ENCODE data around the gene PCDHB14.
"Not testable (repeated sequence)": the region's sequence is repeated elsewhere in the genome, so short reads cannot be mapped to it uniquely, and the experiment has no call there.

The PCDHB14 gene

DNA sequence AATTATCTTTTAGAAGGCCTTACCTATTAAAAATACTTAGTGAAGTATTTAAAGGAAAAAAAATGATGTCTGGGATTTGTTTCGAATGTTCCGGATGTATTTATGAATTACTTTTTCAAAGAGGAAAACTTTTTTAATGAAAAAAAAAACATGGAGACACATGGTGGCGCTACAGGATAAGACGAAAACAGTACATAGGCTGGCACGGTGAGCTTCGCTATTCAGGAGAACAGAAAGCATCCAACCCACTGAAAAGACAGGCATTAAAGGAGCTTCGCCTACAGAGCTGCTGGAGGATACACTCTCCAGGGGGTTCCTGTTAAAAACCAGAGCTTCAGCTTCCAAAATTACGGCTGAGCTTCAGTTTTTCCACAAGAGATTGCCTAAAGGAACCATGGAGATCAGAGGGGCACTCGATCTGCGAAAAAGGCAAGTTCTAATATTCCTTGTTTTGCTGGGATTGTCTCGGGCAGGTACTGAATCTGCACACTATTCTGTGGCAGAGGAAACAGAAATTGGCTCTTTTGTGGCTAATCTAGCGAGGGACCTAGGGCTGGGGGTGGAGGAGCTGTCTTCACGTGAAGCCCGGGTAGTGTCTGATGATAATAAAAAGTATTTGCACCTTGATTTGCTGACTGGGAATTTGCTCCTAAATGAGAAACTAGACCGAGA lies at the start of gene PCDHB14:
PCDHB14 (plus strand) TSS at position 232 of the 672 bp plus-strand sequence; CDS start at position 395, 163 bp downstream.
- peak; percentile 40 for DNase-seq (ENCODE audit: low read depth)

DNA sequence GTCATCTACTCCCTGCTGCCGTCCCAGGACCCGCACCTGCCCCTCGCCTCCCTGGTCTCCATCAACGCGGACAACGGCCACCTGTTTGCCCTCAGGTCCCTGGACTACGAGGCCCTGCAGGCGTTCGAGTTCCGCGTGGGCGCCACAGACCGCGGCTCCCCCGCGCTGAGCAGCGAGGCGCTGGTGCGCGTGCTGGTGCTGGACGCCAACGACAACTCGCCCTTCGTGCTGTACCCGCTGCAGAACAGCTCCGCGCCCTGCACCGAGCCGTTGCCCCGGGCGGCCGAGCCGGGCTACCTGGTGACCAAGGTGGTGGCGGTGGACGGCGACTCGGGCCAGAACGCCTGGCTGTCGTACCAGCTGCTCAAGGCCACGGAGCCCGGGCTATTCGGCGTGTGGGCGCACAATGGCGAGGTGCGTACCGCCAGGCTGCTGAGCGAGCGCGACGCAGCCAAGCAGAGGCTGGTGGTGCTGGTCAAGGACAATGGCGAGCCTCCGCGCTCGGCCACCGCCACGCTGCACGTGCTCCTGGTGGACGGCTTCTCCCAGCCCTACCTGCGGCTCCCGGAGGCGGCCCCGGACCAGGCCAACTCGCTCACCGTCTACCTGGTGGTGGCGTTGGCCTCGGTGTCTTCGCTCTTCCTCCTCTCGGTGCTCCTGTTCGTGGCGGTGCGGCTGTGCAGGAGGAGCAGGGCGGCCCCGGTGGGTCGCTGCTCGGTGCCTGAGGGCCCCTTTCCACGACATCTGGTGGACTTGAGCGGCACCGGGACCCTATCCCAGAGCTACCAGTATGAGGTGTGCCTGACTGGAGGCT lies 48.6 kb upstream of the PCDHB14 start:
- not testable (repeated sequence) for DNase-seq (ENCODE audit: low read depth)

- no peak for DNase-seq (ENCODE audit: low read depth)
These were observed 47.2 kb upstream of the PCDHB14 start for GRCh38 chr5:141175933-141176332.

GRCh38 chr5:141177577-141178191 lies 45.5 kb upstream of the PCDHB14 start, which contains the start of gene PCDHB8:
Gene PCDHB8 (plus strand): TSS chr5:141177790. CDS start chr5:141178035, 245 bp downstream.
- DNase-seq (ENCODE audit: low read depth) = not testable (repeated sequence)

- not testable (repeated sequence) for DNase-seq (ENCODE audit: low read depth)
These were observed 43.8 kb upstream of the PCDHB14 start for GRCh38 chr5:141179371-141179770.

GRCh38 chr5:141179876-141180275 lies 43.3 kb upstream of the PCDHB14 start:
- not testable (repeated sequence) for DNase-seq (ENCODE audit: low read depth)

- no peak for DNase-seq (ENCODE audit: low read depth)
These were observed 42.8 kb upstream of the PCDHB14 start for GRCh38 chr5:141180313-141180712.

- DNase-seq (ENCODE audit: low read depth) = no peak
These were observed 40.9 kb upstream of the PCDHB14 start, which contains the start of gene PCDHB16 for GRCh38 chr5:141182248-141182647. Gene PCDHB16 (plus strand): TSS chr5:141182387. CDS start chr5:141182560, 173 bp downstream.

DNA sequence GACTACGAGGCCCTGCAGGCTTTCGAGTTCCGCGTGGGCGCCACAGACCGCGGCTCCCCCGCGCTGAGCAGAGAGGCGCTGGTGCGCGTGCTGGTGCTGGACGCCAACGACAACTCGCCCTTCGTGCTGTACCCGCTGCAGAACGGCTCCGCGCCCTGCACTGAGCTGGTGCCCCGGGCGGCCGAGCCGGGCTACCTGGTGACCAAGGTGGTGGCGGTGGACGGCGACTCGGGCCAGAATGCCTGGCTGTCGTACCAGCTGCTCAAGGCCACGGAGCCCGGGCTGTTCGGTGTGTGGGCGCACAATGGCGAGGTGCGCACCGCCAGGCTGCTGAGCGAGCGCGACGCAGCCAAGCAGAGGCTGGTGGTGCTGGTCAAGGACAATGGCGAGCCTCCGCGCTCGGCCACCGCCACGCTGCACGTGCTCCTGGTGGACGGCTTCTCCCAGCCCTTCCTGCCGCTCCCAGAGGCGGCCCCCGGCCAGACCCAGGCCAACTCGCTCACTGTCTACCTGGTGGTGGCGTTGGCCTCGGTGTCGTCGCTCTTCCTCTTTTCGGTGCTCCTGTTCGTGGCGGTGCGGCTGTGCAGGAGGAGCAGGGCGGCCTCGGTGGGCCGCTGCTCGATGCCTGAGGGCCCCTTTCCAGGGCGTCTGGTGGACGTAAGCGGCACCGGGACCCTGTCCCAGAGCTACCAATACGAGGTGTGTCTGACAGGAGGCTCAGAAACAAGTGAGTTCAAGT lies 38.9 kb upstream of the PCDHB14 start:
- DNase-seq (ENCODE audit: low read depth) = not testable (repeated sequence)

- no peak for DNase-seq (ENCODE audit: low read depth)
These were observed 36.1 kb upstream of the PCDHB14 start, which contains the start of gene PCDHB9 for GRCh38 chr5:141186897-141187512. Gene PCDHB9 (plus strand): TSS chr5:141187161. CDS start chr5:141187319, 158 bp downstream.

- not testable (repeated sequence) for DNase-seq (ENCODE audit: low read depth)
These were observed 34.5 kb upstream of the PCDHB14 start for GRCh38 chr5:141188682-141189081.

DNA sequence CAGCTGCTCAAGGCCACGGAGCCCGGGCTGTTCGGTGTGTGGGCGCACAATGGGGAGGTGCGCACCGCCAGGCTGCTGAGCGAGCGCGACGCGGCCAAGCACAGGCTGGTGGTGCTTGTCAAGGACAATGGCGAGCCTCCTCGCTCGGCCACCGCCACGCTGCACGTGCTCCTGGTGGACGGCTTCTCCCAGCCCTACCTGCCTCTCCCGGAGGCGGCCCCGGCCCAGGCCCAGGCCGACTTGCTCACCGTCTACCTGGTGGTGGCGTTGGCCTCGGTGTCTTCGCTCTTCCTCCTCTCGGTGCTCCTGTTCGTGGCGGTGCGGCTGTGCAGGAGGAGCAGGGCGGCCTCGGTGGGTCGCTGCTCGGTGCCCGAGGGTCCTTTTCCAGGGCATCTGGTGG lies 34.0 kb upstream of the PCDHB14 start:
- not testable (repeated sequence) for DNase-seq (ENCODE audit: low read depth)

- no peak for DNase-seq (ENCODE audit: low read depth)
These were observed 30.9 kb upstream of the PCDHB14 start, which contains the start of gene PCDHB10 for GRCh38 chr5:141192110-141192725. Gene PCDHB10 (plus strand): TSS chr5:141192353. CDS start chr5:141192553, 200 bp downstream.

GRCh38 chr5:141194332-141194731 lies 28.8 kb upstream of the PCDHB14 start:
- DNase-seq (ENCODE audit: low read depth) = not testable (repeated sequence)

DNA sequence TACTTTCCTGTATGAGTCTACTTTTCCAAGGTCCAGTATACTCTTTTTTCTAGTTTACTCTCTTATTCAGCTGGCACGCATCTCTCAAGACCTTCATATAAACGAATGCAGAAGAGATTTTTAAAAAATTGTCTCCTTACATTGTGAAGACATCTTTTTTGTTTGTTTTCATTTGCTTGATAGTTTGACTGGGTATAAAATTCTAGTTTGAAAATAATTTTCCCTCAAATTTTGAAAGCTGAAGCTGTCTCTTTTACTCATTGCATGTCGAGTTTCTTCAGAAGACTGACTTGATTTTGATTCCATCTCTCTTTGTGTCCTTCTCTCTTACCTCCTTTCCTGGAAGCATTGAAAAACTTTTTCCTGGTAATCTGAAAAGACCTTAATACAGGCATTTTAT lies 26.8 kb upstream of the PCDHB14 start:
- no peak for DNase-seq (ENCODE audit: low read depth)

DNA sequence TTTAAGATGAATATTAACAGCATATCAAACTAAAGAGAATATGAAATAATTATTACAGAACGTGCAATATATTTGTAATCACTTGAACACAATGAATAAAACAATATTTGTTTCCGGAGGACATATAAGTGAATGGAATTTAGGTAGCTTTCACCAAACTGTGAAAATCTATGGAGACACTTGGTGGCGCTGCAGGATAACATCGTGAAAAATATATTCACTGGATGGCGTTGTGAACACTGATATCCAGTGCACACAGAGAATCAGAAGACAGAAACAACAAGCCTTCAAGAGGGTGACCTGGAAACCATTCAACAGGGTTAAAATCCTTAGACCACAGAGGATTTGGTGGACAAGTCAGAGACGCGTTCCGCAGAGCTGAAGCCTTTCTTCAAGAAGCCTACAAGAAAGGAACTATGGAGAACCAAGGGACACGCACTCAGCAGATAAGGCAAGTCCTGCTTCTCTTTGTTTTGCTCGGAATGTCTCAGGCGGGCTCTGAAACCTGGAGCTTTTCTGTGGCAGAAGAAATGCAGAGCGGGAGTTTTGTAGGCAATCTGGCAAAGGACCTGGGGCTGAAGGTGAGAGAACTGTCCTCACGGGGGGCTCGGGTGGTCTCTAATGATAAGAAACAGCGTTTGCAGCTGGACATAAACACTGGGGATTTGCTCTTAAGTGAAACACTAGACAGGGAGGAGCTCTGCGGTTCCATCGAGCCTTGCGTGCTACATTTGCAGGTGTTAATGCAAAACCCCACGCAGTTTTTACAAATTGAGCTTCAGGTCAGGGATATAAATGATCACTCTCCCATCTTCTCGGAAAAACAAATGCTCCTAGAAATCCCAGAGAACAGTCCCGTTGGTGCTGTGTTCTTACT lies 23.5 kb upstream of the PCDHB14 start, which contains the start of gene PCDHB11:
PCDHB11 (plus strand) TSS at position 269 of the 877 bp plus-strand sequence; CDS start at position 417, 148 bp downstream.
- no peak for DNase-seq (ENCODE audit: low read depth)

DNA sequence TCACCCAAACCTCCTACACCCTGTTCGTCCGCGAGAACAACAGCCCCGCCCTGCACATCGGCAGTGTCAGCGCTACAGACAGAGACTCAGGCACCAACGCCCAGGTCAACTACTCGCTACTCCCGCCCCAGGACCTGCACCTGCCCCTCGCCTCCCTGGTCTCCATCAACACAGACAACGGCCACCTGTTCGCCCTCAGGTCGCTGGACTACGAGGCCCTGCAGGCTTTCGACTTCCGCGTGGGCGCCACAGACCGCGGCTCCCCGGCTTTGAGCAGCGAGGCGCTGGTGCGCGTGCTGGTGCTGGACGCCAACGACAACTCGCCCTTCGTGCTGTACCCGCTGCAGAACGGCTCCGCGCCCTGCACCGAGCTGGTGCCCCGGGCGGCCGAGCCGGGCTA lies 22.0 kb upstream of the PCDHB14 start:
- DNase-seq (ENCODE audit: low read depth) = not testable (repeated sequence)

- not testable (repeated sequence) for DNase-seq (ENCODE audit: low read depth)
These were observed 21.5 kb upstream of the PCDHB14 start for GRCh38 chr5:141201646-141202045.

DNA sequence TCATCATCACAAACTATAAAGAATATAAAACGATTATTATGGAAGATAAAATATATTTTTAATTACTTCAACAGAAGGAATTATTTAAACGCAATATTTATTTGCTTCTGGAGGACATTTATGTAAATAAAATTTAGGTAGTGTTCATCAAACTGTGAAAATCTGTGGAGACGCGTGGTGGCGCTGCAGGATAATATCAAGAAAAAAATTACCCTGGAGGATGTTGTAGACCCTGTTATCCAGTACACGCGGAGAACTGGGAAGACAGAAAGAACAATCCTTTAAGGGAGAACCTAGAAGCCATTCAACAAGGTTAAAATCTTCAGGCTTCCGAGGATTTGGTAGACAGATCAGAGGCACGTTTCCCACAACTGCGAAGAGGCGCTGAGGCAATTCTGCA lies 14.7 kb upstream of the PCDHB14 start, which contains the start of gene PCDHB12:
PCDHB12 (plus strand) TSS at position 242 of the 400 bp plus-strand sequence. CDS start 189 bp downstream, outside the sequence.
- DNase-seq (ENCODE audit: low read depth) = no peak

Measured in HS-5 (cell line).